ENCODE data around the gene CRACDL.

The CRACDL gene, protein sequence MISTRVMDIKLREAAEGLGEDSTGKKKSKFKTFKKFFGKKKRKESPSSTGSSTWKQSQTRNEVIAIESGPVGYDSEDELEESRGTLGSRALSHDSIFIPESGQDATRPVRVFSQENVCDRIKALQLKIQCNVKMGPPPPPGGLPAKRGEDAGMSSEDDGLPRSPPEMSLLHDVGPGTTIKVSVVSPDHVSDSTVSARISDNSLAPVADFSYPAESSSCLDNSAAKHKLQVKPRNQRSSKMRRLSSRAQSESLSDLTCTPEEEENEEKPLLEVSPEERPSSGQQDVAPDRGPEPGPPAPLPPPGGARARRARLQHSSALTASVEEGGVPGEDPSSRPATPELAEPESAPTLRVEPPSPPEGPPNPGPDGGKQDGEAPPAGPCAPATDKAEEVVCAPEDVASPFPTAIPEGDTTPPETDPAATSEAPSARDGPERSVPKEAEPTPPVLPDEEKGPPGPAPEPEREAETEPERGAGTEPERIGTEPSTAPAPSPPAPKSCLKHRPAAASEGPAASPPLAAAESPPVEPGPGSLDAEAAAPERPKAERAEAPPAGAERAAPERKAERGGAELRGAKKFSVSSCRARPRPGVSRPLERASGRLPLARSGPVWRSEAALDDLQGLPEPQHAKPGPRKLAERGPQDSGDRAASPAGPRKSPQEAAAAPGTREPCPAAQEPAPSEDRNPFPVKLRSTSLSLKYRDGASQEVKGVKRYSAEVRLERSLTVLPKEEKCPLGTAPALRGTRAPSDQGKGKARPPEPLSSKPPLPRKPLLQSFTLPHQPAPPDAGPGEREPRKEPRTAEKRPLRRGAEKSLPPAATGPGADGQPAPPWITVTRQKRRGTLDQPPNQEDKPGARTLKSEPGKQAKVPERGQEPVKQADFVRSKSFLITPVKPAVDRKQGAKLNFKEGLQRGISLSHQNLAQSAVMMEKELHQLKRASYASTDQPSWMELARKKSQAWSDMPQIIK

DNA sequence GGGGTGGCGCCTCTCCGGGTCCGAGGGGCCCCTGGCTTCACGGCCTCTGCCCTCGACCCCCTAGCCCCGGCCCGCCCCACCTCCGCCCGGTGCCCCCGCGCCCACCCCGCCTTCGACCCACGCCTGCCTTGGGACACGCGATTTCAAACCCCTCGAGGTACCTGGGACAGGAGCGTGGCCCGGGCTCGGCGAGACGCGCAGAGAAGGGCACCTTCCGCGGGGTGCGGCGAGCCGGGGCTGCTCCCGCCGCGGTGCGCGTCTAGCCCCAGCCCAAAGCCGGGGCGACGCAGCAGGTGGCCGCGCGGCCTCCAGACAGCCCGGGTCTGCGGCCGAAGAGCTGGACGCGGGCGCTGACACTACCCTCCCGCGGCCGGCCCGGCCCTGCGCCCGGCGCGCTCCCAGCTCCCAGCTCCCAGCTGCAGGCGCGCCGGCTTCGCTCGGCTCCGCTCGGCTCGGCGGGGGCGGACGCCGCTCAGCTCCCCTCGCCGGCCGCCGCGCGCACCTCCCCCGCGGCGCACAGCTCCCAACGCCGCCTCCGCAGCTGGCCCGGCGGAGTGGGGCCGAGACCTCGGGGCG lies at the start of gene CRACDL:
CRACDL (minus strand) TSS at position 449 of the 576 bp plus-strand sequence. CDS start 89,425 bp downstream, outside the sequence.
- DNase-seq, result no peak

DNA sequence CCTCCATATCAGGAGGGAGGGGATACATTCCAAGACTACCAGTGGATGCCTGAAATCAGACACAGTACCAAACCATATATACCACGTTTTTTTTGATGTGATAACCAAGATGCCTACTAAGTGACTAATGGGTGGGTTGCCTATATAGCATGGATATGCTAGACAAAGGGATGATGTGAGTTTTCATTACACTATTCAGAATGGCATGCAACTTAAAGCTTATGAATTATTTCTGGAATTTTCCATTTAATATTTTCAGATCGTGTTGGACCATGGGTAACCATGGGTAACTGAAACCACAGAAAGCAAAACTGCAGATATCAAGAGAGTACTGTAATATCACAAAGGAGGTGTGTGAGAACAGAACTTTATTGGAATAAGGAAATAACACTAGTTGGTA lies 39.6 kb upstream of the CRACDL start:
- no peak for DNase-seq

DNA sequence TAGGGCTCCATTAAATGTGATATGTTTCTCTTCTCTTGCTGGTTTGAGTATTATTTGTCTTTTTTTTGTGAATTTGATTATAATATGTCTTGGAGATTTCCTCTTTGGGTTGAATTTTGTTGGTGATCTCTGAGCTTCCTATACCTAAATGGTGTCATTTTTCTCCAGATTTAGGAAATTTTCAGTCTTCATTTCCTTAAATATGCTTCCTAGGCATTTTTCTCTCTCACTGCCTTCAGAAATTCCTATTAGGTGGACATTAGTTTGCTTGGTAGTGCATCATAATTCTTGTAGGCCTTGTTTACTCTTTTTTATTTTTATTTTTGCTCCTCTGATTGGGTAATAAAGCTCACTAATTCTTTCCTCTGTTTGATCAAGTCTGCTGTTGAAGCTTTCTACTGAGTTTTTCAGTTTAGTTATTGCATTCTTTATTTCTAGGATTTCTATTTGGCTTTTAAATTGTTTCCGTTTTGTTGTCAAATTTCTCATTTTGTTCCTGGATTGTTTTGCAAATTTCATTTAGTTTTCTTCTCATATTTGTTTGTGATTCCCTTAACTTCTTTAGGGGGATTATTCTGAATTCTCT lies 36.6 kb upstream of the CRACDL start:
- no peak for DNase-seq

DNA sequence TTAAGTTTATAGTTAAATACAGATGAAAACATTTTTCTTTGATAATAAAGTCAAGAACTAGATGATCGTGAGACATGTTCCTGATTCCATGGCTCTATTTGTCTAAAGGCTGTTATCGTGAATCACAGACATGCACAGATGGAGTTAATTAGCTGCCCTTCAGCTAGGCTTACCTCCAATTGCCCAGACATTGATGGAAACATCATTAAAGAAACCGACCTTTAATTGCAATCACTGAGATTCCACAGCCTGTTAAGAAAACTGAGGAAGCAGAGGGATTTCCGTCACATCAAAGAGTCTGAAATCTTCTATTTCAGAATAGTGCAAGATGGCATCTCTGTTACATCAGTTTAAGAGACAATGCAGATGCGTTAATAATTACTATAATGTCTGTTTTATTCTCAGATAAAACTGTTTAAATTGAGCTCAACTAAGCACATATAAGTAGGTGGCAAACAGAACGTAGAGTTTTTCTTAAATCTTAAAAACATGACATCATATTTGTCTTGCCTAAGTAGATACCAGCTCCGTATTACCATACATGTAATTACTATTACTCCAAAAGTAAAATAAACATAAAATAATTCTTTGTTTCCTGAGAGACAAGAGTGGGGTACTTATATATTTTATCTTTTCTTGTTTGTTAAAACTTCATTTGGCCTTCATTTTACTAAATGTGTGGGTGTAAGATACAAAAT lies 23.9 kb upstream of the CRACDL start:
- DNase-seq, result no peak

DNA sequence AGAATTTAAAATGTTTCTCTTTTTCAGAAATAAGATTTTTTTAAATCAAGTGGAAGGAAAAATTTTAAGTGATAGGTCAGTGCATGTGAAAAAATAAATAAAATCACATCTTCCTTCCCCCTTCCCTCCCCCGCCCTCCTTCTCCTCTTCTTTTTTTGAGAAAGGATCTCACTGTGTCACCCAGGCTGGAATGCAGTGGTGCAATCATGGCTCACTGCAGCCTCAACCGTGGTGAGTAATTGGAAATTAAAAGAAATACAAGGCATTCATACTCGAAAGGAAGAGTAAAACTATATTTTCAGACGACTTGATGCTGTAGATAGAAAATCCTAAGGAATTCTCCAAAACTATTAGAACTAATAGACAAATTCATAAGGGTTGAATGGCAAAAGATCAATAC lies 16.9 kb upstream of the CRACDL start:
- DNase-seq, result no peak

DNA sequence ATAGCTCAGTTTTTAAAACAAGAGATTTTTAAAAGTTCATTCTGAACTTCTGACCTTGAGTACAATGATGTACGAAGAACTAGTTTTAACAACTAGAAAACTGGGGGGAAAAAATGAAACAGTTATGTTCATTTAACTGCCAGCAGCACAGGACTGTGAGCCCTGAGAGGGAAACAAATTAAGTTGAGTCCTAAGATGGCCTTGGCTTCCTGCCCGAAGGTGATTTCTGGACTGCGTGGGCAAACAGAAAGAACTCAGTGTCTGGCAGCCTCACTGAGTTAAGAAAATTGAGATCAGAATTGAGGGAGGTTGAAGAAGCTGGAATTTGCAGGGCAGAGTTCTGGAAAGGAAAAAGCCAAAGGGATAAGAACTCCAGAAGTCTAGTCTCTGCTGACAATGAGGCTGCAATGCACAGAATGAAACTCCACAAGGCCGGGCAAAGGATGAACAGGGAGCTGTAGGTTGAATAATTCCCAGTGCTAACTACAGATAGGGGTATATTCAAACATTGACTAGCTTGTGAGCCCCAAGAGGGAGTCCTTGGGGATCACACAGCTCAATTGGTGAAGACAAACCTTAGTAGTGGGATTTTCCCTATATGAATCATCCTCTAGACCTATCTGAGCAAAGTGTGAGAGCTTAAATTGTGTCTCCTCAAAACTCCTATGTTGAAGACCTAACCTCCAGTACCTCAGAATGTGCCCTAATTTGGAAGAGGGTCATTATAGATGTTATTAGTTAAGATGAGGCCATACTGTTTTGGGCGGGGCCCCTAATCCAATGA lies 13.1 kb upstream of the CRACDL start:
- DNase-seq, result no peak

DNA sequence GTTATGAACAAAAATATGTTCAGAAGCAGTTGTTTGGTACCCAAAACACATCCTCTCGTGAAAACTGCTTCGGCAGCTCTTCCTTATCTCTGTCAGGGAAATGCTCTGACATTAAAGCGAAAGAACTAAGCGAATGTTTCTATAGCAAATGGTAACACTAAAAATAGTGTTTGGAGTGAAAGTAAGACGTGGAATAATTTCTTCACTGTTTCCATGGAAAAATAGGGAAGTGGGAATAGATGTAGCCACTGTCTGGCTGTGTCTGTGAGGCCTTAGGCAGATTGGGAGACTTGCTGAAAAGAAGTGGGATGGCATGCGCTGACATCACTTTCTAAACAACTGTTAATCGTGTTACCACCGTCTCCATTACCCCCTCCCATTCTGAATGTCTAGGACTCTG lies 11.5 kb upstream of the CRACDL start:
- no peak for DNase-seq

DNA sequence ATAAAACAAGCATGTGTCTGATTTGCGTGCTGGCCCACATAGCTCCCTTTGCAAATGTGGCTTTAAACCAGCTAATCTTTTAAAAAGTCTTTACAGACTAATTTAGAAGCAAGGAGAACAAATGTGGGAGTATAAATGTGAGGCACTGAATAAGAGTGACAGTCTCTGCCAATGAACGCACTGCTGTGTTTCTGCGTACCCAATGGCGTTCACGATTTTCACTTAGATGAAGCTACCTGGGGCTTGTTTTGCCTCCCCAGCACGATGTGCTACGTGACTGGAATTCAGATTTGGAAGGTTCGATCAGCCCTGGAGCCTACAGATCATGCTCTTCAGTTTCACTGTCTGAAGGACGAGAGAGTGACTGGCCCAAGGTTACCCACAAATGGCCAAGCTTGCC lies 10.8 kb upstream of the CRACDL start:
- DNase-seq, result no peak

DNA sequence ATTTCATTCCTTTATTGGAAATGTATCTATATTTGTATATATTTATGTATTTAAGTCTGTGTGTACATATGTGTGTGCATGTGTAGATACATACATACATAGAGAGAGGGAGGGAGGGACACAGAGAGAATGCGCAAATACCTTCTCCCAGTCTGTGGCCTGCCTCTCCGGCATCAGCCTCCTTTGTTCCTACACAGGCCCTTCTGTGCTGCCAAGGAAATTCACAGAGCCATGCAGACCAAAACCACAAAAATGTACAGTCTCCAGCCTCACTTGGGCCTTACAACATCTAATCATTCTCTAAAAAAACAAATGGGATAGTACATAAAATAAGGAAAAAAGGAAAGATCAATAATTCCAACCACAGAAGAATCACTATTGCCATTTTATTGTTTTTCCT lies 8.8 kb upstream of the CRACDL start:
- DNase-seq, result no peak

DNA sequence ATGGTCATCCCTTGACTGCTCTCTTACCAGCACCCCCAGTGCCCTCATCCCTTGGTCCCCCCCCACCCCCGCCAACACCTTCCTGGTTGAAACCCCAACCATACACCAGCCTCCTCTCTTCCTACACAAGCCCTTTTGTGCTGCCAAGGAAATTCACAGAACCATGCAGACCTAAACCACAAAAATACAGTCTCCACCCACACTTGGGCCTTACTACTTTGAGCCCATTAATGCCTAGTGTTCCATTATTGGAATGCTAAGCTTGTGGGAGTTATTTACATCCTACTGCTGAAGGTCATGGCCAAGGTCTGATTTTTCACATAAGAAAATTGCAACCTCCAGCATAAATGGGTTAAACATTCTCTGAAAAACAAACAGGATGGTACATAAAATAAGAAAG lies 4.1 kb upstream of the CRACDL start:
- DNase-seq, result no peak

DNA sequence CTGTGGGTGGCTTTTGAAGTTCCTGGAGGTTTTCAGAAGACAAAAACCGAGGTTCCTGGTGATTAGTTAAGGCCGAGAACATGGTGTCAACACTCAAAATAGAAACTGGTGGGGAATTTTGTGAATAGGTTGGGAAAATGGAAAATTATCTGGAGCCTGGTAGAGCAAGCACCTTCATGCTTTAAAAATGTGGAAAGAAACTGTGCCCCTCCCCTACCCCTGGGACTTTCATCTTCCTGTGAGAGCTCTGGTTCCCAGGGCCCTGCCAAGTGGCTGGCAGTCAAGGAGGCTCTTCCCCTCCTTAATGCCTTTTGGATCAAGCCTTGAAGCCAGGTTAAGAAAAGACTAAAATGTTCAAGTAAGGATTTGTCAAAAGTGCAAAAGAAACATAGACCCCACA lies 1.9 kb upstream of the CRACDL start:
- DNase-seq, result no peak

DNA sequence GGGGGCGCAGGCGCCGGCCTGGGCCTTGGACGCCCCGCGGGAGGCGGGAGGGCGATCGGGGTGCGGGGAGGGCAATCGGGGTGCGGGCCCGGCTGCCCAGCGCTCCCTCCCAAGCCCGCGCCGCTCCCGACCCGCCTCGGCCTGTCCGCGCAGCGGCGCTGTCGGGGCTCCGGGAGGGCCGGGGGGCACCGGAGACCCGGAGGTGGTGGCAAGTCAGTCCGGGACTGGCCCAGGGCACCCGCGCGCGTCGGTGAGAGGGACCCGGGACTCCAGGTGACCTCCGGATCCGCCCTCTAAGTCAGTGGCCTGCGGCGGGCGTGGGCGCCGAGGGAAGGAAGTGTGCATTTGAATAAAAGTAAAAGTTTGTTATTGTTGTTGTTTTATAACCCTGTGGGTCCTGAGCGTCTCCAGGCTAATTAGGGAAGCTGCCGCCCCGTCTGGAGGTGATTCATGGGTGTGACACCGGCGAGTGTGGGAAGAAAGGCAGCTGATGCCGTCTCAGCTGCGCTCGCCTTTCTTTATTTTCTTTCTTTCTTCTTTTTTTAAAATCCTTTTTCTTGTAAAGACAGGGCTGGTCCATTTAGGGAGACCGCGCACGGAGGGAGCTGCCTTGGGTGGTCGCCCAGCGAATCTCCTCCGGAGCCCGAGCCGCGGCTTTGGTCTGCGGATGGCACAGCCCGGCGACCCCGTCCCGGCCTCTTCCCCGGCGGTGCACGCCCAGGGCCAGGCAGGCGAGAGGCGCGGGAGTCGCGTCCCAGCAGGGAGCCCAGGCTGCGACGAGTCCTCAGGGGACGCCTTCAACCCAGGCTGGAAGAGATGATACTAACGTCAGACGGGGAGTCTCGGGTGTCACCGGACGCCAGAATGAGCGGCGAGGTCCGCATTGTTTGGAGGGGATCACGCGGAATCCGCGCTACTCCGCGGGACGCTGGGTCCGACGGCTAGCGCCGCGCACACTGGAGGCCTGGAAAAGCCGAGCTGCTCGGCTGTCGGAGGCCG lies 627 bp upstream of the CRACDL start:
- DNase-seq, result peak; percentile 6

DNA sequence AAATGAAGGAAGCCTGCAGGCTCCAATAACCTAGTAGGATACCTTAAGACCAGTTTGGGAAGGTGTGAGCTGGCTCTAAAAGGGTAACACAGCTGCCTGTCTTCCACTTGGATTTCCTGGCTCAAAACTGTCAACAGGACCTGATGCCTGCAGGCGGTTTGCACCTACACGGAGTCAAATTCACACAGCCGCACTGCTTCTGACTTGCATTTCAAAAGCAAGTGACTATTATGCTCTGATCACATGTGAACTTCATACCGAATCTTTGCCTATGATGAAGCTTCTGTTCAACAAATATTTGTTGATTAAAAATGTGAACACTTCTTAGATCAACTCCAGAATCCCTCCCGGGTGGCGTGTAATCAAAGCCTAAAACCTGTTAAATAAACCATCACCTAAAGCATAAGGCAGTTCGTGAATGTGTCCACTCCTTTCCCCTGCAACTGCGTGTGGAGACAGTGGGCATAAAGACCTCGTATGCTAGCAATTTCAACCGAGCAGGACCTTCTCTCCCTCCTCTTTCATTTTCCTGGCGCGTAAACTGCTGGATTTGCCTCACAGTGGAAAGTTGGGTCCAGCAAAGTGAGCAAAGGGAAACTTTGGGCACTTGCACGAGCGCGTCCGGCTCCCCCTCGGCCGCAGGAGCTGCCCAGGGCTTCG lies 784 bp downstream of the CRACDL start:
- no peak for DNase-seq

DNA sequence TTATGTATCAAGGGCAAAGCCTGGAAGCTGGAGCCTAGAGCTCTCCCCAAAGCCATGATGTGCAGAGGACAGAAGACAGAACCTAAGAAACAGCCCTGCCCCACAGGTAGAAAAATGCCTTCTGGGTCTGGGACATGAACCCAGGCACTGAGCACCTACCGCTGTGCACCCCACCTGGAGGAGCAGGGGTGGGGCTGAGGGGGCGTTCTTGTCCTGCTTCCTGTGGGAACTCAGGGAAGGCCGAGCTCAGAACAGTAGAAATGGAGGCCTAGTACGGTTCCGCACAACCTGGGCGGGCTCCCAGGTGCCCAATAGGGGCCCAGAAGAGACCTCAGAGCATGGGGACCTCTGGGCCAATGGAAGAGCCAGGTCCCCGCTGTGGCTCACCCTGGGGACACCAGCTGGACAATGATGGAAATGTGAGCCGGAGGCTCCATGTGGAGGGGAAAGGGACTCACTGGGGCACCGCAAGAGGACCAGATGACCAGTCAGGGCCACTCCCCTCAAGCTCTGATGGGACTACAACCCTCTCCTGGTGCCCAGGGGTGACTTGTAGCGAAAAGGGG lies 3.2 kb downstream of the CRACDL start:
- DNase-seq, result no peak

DNA sequence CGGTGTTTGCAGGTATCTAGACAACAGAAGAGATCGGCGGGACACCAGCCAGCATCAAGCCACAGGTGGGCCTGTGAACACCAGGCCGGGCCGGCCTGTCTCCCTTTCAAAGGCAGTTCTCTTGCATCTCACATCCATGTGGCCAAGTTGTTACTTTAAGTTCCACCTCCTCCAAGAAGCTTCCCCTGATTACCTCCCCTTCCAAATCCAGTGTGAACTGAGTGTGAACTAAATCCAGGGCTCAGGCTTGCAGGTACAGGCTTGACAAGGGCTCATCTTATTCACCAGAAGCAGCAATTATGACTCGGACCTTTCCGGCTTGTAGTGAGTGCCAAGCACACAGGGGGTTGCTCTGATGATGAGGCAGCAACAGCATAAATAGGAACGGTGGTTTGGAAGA lies 3.9 kb downstream of the CRACDL start:
- no peak for DNase-seq

DNA sequence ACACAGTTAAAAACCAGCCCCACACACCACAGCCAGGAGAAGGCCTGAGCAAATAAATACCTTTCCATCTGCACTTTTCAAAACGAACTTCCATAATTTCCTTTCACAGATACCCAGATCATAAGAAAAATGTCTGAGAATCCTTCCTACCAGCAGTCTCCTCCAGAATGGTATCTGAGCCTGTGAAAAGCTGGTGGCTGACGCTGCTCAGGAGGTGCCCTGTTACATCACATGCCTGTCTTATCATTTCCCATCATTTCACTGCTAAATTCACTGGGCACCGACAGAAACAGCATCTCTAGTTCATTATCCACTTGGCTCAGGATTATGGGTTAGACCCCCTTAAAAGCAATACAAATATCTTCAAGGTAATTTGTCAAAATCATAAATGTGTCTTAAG lies 4.4 kb downstream of the CRACDL start:
- DNase-seq, result no peak

DNA sequence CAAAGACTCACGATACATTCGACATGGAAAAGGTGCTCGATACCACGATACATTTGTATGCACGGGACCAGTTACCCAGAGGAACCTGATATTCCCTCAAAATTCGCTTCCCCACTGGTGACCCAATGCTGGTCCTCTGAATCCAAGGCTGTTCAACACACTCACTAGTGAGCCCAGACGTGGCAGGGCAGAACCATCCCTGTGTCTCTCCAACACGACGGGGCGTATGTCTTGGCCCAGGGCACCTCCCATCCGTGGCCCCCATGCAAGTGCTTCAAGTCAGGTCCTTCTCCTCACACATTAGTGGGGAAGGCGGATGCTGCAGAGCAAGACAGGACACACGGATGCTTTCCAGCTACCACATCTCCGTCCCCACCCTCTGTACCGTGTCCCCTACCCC lies 6.1 kb downstream of the CRACDL start:
- DNase-seq, result no peak

DNA sequence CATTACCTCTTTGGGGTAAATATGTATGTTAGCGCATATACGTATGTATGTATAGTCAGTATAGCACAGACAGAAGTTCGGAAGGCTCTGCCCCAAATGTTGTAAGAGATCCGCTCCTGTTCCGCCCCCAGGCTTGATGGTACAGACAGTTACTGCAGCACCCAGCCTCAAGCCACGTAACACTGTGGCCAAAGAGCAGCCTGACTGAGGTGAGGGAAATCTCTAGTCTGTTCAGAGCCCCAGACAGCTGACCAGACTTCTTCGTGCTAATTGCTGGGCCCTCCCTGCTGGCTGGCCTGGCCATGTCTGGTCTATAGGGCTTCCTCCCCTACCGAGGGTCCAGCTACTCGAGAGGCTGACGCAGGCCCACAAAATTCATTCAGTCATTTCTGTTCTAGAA lies 7.8 kb downstream of the CRACDL start:
- no peak for DNase-seq

DNA sequence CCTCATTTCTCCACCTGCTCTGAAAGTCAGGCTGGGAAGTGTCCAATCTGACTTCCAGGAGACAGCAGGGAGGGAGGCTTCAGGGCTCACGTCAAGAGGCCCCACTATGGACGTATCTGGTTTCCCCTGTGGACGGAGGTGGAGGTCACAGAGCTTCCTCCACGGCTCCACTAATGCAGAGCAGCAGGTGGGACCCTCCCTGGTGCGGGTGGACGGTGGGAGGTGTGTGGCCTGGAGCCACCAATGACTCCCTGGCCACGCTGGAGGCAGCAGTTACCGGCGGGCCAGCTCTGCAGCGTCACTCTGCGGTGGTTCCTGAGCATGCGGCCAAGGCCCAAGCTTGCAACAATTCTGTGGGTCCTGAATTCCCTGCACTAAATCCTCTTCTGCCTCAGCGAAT lies 9.0 kb downstream of the CRACDL start:
- no peak for DNase-seq

DNA sequence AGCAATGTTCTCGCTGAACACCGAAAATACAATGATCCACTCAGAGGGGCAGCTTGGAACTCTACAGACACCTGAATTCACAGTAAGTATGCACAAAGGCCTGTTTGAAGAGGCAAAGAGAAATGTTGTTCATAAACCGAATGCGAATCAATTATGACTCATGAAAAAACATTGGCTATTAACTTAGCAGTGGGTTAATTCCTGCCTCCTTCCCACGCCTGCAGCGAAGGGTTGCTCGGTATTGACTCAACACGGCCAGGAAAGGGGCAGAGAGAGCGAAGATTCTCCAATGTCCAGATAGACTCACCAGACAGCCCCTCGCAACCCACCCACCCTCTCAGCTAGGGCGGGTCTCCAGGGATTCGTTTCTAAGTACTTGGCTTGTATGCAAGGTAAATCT lies 9.4 kb downstream of the CRACDL start:
- no peak for DNase-seq

All from CD4-positive, alpha-beta T cell treated with Interleukin-17A for 4 hours (primary cell).